Activated T-helper 17 cell treated with anti-CD3 and anti-CD28 coated beads, Interleukin-2, amount 50 U/mL, for 72 hours (primary cell): ENCODE measurements around the gene OSBPL1A. TPM values are rescaled to one million over a fixed set of nuclear protein-coding genes. Genes with fewer than 3 reads are reported as not detected.
A peak's percentile ranks its signal among the peaks of the same experiment; 100 is the strongest.
"Not testable (repeated sequence)": the region's sequence is repeated elsewhere in the genome, so short reads cannot be mapped to it uniquely, and the experiment has no call there.

Source experiments
- ATAC-seq: fragments of 150-1000 bp; cut with Tn5 transposase; replicated peaks from 2 replicates; pipeline ENCODE4 v1.10.0; 2021; ENCODE audit warnings: mild to moderate bottlenecking, moderate library complexity
- H3K27ac Mint-ChIP-seq: one replicate; pipeline ENCODE4 v1.8.0; 2022; ENCODE audit warnings: mixed read lengths
- H3K27me3 Mint-ChIP-seq: one replicate; pipeline ENCODE4 v1.8.0; 2022; ENCODE audit warnings: mixed read lengths
- H3K36me3 Mint-ChIP-seq: one replicate; pipeline ENCODE4 v1.8.0; 2022; ENCODE audit warnings: low read depth, mild to moderate bottlenecking, mixed read lengths
- H3K4me1 Mint-ChIP-seq: one replicate; pipeline ENCODE4 v1.8.0; 2022; ENCODE audit warnings: mixed read lengths
- H3K4me3 Mint-ChIP-seq: one replicate; pipeline ENCODE4 v1.8.0; 2022; ENCODE audit warnings: mild to moderate bottlenecking, mixed read lengths
- H3K9me3 Mint-ChIP-seq: one replicate; pipeline ENCODE4 v1.8.0; 2022; ENCODE audit warnings: mixed read lengths
- total RNA-seq, 2 donors: library from RNA; stranded (reverse); gene quantifications; one replicate each; pipeline ENCODE4 v1.2.3, GENCODE V29; 2022

Gene OSBPL1A
- total RNA-seq, 2 donors from 2014 or later, result 2.8 to 4.1 TPM

GRCh38 chr18:24380163-24380747 lies 17.4 kb downstream of the OSBPL1A start:
- H3K27ac Mint-ChIP-seq, result no peak overlapping the region
- H3K4me3 Mint-ChIP-seq, result no peak overlapping the region
- ATAC-seq, result peak; percentile 42
- H3K27me3 Mint-ChIP-seq, result no peaks in the 10 kb centered on the region
- no peaks in the 10 kb centered on the region for H3K9me3 Mint-ChIP-seq
- peaks cover 6% of the 10 kb centered on the region for H3K36me3 Mint-ChIP-seq
- H3K4me1 Mint-ChIP-seq, result peaks cover 15% of the 10 kb centered on the region

- no peak overlapping the region for H3K27ac Mint-ChIP-seq
- H3K9me3 Mint-ChIP-seq, result no peaks in the 10 kb centered on the region
- H3K4me3 Mint-ChIP-seq, result no peak overlapping the region
- peaks cover 13% of the 10 kb centered on the region for H3K36me3 Mint-ChIP-seq
- H3K4me1 Mint-ChIP-seq, result peaks cover 11% of the 10 kb centered on the region
- no peak for ATAC-seq
- H3K27me3 Mint-ChIP-seq, result no peaks in the 10 kb centered on the region
Measured at GRCh38 chr18:24378598-24378997, 19.0 kb downstream of the OSBPL1A start.

GRCh38 chr18:24376531-24376930 lies 21.1 kb downstream of the OSBPL1A start:
- not testable (repeated sequence) for H3K27ac Mint-ChIP-seq, H3K9me3 Mint-ChIP-seq, ATAC-seq, H3K27me3 Mint-ChIP-seq, H3K4me3 Mint-ChIP-seq
- Mint-ChIP-seq H3K36me3 (peaks cover 13% of the 10 kb centered on the region), H3K4me1 (peaks cover 11% of the 10 kb centered on the region)

GRCh38 chr18:24373328-24373727 lies 24.3 kb downstream of the OSBPL1A start:
- Mint-ChIP-seq H3K27me3 (no peaks in the 10 kb centered on the region), H3K36me3 (peaks cover 13% of the 10 kb centered on the region), H3K4me3 (no peak overlapping the region), H3K9me3 (no peaks in the 10 kb centered on the region), H3K27ac (no peak overlapping the region), H3K4me1 (peaks cover 29% of the 10 kb centered on the region)
- no peak for ATAC-seq

GRCh38 chr18:24372279-24372872 lies 25.2 kb downstream of the OSBPL1A start:
- Mint-ChIP-seq H3K9me3 (no peaks in the 10 kb centered on the region), H3K4me1 (peaks cover 29% of the 10 kb centered on the region)

GRCh38 chr18:24370120-24370519 lies 27.5 kb downstream of the OSBPL1A start:
- H3K4me3 Mint-ChIP-seq, result peak overlapping the region; percentile 63

More at GRCh38 chr18:24372279-24372872, 25.2 kb downstream of the OSBPL1A start:
- Mint-ChIP-seq H3K36me3 (peaks cover 13% of the 10 kb centered on the region), H3K4me3 (no peak overlapping the region), H3K27me3 (no peaks in the 10 kb centered on the region), H3K27ac (no peak overlapping the region)
- no peak for ATAC-seq

GRCh38 chr18:24369426-24369825 lies 28.2 kb downstream of the OSBPL1A start:
- peaks cover 26% of the 10 kb centered on the region for H3K4me1 Mint-ChIP-seq
- peak overlapping the region; percentile 63 for H3K4me3 Mint-ChIP-seq
- no peaks in the 10 kb centered on the region for H3K27me3 Mint-ChIP-seq
- H3K36me3 Mint-ChIP-seq, result peaks cover 1% of the 10 kb centered on the region
- H3K9me3 Mint-ChIP-seq, result no peaks in the 10 kb centered on the region
- peak; percentile 51 for ATAC-seq
- H3K27ac Mint-ChIP-seq, result peak overlapping the region; percentile 84

More at GRCh38 chr18:24370120-24370519, 27.5 kb downstream of the OSBPL1A start:
- ATAC-seq, result no peak
- H3K27ac Mint-ChIP-seq, result peak overlapping the region; percentile 84
- H3K4me1 Mint-ChIP-seq, result peaks cover 26% of the 10 kb centered on the region
- H3K9me3 Mint-ChIP-seq, result no peaks in the 10 kb centered on the region
- no peaks in the 10 kb centered on the region for H3K27me3 Mint-ChIP-seq
- H3K36me3 Mint-ChIP-seq, result peaks cover 6% of the 10 kb centered on the region

- Mint-ChIP-seq H3K4me3 (peak overlapping the region; percentile 63), H3K9me3 (no peaks in the 10 kb centered on the region), H3K27me3 (no peaks in the 10 kb centered on the region), H3K4me1 (peaks cover 26% of the 10 kb centered on the region), H3K36me3 (no peaks in the 10 kb centered on the region), H3K27ac (peak overlapping the region; percentile 84)
- ATAC-seq, result peak; percentile 89
Measured at GRCh38 chr18:24368749-24369148, 28.9 kb downstream of the OSBPL1A start.

GRCh38 chr18:24366328-24366727 lies 31.3 kb downstream of the OSBPL1A start:
- no peak for ATAC-seq
- H3K4me3 Mint-ChIP-seq, result no peak overlapping the region
- no peaks in the 10 kb centered on the region for H3K36me3 Mint-ChIP-seq
- H3K9me3 Mint-ChIP-seq, result no peaks in the 10 kb centered on the region
- no peak overlapping the region for H3K27ac Mint-ChIP-seq
- H3K4me1 Mint-ChIP-seq, result peaks cover 26% of the 10 kb centered on the region
- no peaks in the 10 kb centered on the region for H3K27me3 Mint-ChIP-seq

GRCh38 chr18:24364177-24364576 lies 33.4 kb downstream of the OSBPL1A start:
- H3K4me1 Mint-ChIP-seq, result peaks cover 8% of the 10 kb centered on the region
- no peak overlapping the region for H3K27ac Mint-ChIP-seq
- no peaks in the 10 kb centered on the region for H3K27me3 Mint-ChIP-seq
- H3K4me3 Mint-ChIP-seq, result no peak overlapping the region
- no peaks in the 10 kb centered on the region for H3K9me3 Mint-ChIP-seq
- no peaks in the 10 kb centered on the region for H3K36me3 Mint-ChIP-seq
- no peak for ATAC-seq

GRCh38 chr18:24362757-24363156 lies 34.9 kb downstream of the OSBPL1A start:
- Mint-ChIP-seq H3K9me3 (no peaks in the 10 kb centered on the region), H3K4me3 (no peak overlapping the region), H3K27me3 (no peaks in the 10 kb centered on the region), H3K4me1 (no peaks in the 10 kb centered on the region), H3K27ac (no peak overlapping the region), H3K36me3 (no peaks in the 10 kb centered on the region)
- no peak for ATAC-seq

- not testable (repeated sequence) for H3K9me3 Mint-ChIP-seq, H3K36me3 Mint-ChIP-seq, H3K4me3 Mint-ChIP-seq, H3K4me1 Mint-ChIP-seq, H3K27me3 Mint-ChIP-seq, H3K27ac Mint-ChIP-seq
- peak; percentile 74 for ATAC-seq
Measured at GRCh38 chr18:24359787-24360530, 37.7 kb downstream of the OSBPL1A start.

- Mint-ChIP-seq H3K4me3 (no peak overlapping the region), H3K4me1 (peaks cover 4% of the 10 kb centered on the region), H3K9me3 (no peaks in the 10 kb centered on the region), H3K27ac (no peak overlapping the region), H3K27me3 (no peaks in the 10 kb centered on the region), H3K36me3 (no peaks in the 10 kb centered on the region)
- ATAC-seq, result no peak
Measured at GRCh38 chr18:24354278-24354677, 43.3 kb downstream of the OSBPL1A start.

- H3K27me3 Mint-ChIP-seq, result no peaks in the 10 kb centered on the region
- peaks cover 4% of the 10 kb centered on the region for H3K4me1 Mint-ChIP-seq
- ATAC-seq, result no peak
- no peak overlapping the region for H3K4me3 Mint-ChIP-seq
- H3K27ac Mint-ChIP-seq, result no peak overlapping the region
- no peaks in the 10 kb centered on the region for H3K9me3 Mint-ChIP-seq
- H3K36me3 Mint-ChIP-seq, result no peaks in the 10 kb centered on the region
Measured at GRCh38 chr18:24346254-24346653, 51.4 kb downstream of the OSBPL1A start.

GRCh38 chr18:24344509-24344908 lies 53.1 kb downstream of the OSBPL1A start:
- Mint-ChIP-seq H3K36me3 (no peaks in the 10 kb centered on the region), H3K9me3 (no peaks in the 10 kb centered on the region), H3K4me3 (no peak overlapping the region), H3K27ac (no peak overlapping the region), H3K27me3 (no peaks in the 10 kb centered on the region), H3K4me1 (no peaks in the 10 kb centered on the region)
- no peak for ATAC-seq
